Osteoblast (primary cell): ENCODE measurements around the gene OST4. TPM values are rescaled to one million over a fixed set of nuclear protein-coding genes. Genes with fewer than 3 reads are reported as not detected.
A peak's percentile ranks its signal among the peaks of the same experiment; 100 is the strongest.

Experiments
- DNase-seq: peaks from one replicate; pipeline ENCODE4 v3.0.0; 2011; ENCODE audit warnings: low spot score, mixed read lengths; ENCODE audit not compliant: insufficient read length; ENCODE audit errors: missing footprints
- H2AFZ ChIP-seq: 2 replicates; pipeline ENCODE4 v1.6.0; 2011; ENCODE audit warnings: mild to moderate bottlenecking, low read length
- H3K27ac ChIP-seq: 2 replicates; pipeline ENCODE4 v1.5.1; 2011; ENCODE audit warnings: mild to moderate bottlenecking, low read depth, low read length, moderate library complexity
- H3K27me3 ChIP-seq: 2 replicates; pipeline ENCODE4 v1.6.0; 2012; ENCODE audit warnings: mild to moderate bottlenecking, control low read depth, inconsistent platforms, low read length, moderate library complexity; ENCODE audit not compliant: insufficient read depth
- H3K36me3 ChIP-seq: 2 replicates; pipeline ENCODE4 v1.5.1; 2011; ENCODE audit warnings: mild to moderate bottlenecking, low read length, control low read depth, moderate library complexity; ENCODE audit not compliant: insufficient read depth
- H3K4me1 ChIP-seq: 2 replicates; pipeline ENCODE4 v1.5.1; 2011; ENCODE audit warnings: mild to moderate bottlenecking, low read length, control low read depth, moderate library complexity; ENCODE audit not compliant: insufficient read depth
- H3K4me2 ChIP-seq: 2 replicates; pipeline ENCODE4 v1.6.0; 2011; ENCODE audit warnings: mild to moderate bottlenecking, low read length; ENCODE audit not compliant: insufficient read depth
- H3K4me3 ChIP-seq: fragments of 200-600 bp; sonication (generic); 3 replicates; pipeline ENCODE4 v1.5.1; 2012; ENCODE audit warnings: mild to moderate bottlenecking, low read length, inconsistent platforms; ENCODE audit not compliant: insufficient read depth
- H3K79me2 ChIP-seq: 2 replicates; pipeline ENCODE4 v1.6.0; 2012; ENCODE audit warnings: mild to moderate bottlenecking, low read length, control low read depth, inconsistent platforms; ENCODE audit not compliant: insufficient read depth
- H3K9me3 ChIP-seq: 2 replicates; pipeline ENCODE4 v1.5.1; 2011; ENCODE audit warnings: low read depth, low read length, control low read depth
- H4K20me1 ChIP-seq: 2 replicates; pipeline ENCODE4 v1.6.0; 2012; ENCODE audit warnings: mild to moderate bottlenecking, low read length, control low read depth; ENCODE audit not compliant: insufficient read depth
- total RNA-seq: library from RNA; depleted of rRNA; stranded (reverse); fragments of >200 nt; gene quantifications from 2 replicates; pipeline ENCODE4 v1.2.3, GENCODE V29; 2012
- TF ChIP-seq, protein P1 (sequence below): IDR thresholded peaks from 2 replicates; pipeline ENCODE4 v1.5.1; 2011; ENCODE audit warnings: mild to moderate bottlenecking, low read depth, low read length, moderate library complexity; ENCODE audit errors: extremely low read depth

OST4 gene
- total RNA-seq, 1 donor = 202 TPM

DNA sequence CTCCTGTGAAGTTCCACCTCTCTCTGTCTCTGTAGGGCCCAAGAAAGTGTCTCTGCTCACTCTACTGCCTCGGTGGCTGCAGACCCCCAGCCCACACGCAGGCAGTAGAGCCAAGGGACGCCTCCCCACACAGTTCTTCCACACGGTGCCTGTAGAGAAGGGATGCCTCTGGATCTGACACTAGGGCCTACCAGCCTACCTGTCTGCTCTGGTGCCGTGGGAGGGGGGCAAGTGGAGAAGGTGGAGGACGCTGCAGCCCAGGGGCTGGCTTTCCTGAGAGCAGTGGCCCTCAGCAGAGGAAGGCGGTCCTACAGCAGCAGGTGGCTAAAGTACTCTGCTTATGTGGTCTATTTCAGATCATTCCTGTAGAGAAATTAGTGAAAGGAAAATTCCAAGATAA lies 47.7 kb downstream of the OST4 start:
- H3K9me3 ChIP-seq = no peaks in the 10 kb centered on the region
- H4K20me1 ChIP-seq = peaks cover 40% of the 10 kb centered on the region
- H3K27ac ChIP-seq = no peak overlapping the region
- H3K4me1 ChIP-seq = peaks cover 12% of the 10 kb centered on the region
- H3K27me3 ChIP-seq = no peaks in the 10 kb centered on the region
- DNase-seq = no peak
- H3K4me2 ChIP-seq = no peak overlapping the region
- peaks cover 17% of the 10 kb centered on the region for H3K36me3 ChIP-seq
- TF ChIP-seq, protein P1, sequence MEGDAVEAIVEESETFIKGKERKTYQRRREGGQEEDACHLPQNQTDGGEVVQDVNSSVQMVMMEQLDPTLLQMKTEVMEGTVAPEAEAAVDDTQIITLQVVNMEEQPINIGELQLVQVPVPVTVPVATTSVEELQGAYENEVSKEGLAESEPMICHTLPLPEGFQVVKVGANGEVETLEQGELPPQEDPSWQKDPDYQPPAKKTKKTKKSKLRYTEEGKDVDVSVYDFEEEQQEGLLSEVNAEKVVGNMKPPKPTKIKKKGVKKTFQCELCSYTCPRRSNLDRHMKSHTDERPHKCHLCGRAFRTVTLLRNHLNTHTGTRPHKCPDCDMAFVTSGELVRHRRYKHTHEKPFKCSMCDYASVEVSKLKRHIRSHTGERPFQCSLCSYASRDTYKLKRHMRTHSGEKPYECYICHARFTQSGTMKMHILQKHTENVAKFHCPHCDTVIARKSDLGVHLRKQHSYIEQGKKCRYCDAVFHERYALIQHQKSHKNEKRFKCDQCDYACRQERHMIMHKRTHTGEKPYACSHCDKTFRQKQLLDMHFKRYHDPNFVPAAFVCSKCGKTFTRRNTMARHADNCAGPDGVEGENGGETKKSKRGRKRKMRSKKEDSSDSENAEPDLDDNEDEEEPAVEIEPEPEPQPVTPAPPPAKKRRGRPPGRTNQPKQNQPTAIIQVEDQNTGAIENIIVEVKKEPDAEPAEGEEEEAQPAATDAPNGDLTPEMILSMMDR = no peak
- H3K4me3 ChIP-seq = no peak overlapping the region
- peaks cover 8% of the 10 kb centered on the region for H3K79me2 ChIP-seq
- H2AFZ ChIP-seq = no peak overlapping the region

DNA sequence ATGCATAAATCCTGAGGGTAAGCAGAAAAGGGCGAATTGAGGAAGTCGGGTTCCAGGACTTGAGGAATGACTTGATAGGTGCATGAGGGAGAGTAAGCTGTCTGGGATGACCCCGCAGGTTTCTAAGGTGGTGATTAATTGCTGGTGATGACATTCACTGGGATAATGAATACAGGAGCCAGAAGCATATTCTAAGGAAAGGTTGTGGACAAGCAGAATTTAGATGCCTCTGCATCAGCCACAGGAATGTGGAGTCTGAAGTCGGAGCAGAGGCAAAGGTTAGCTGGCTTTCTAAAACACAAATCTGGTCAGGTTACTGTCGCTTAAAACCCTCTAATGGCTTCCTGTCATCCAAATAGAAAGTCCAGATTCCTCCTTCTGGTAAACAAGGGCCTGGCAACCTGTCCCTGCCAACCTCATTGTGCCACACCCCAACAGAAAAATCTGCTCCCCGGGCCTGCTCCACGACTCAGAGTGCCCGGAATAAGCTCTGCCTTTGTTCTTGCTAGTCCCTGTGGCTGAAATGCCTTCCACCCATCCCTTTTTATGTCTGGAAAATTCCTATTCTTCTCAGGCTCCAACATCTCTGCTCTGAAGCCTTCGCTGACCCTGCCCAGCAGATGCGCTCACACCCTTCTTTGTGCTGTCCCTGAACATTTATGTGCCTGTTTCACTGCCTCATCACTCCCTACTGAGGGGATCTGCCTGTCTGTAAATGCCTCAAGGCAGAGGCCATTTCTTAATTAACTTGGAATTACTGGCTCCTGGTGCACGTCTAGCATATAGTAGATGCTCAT lies 50.0 kb downstream of the OST4 start:
- no peaks in the 10 kb centered on the region for H3K79me2 ChIP-seq
- H3K9me3 ChIP-seq = no peaks in the 10 kb centered on the region
- H3K36me3 ChIP-seq = peaks cover 17% of the 10 kb centered on the region
- TF ChIP-seq, protein P1 = no peak
- no peak overlapping the region for H2AFZ ChIP-seq
- DNase-seq = peak; percentile 72
- H3K4me1 ChIP-seq = peaks cover 15% of the 10 kb centered on the region
- no peak overlapping the region for H3K4me3 ChIP-seq
- no peak overlapping the region for H3K27ac ChIP-seq
- H4K20me1 ChIP-seq = peaks cover 42% of the 10 kb centered on the region
- H3K4me2 ChIP-seq = no peak overlapping the region
- H3K27me3 ChIP-seq = no peaks in the 10 kb centered on the region

Other genes with a start within 250 kb of the OST4 start
- gene DPYSL5, start 223.5 kb downstream of the OST4 start, total RNA-seq = not detected in 2 replicates
- 6.5 TPM in 2 replicates for gene MAPRE3, start 101.0 kb downstream of the OST4 start, total RNA-seq
- 50.3 and 50.7 TPM in 2 replicates for gene TMEM214, start 38.7 kb downstream of the OST4 start, total RNA-seq
- gene AGBL5, start 20.0 kb downstream of the OST4 start, total RNA-seq = 24.6 and 26.8 TPM in 2 replicates
- 137 and 138 TPM in 2 replicates for gene EMILIN1, start 7.0 kb upstream of the OST4 start, total RNA-seq
- 0.29 and 0.36 TPM in 2 replicates for gene KHK, start 15.1 kb upstream of the OST4 start, total RNA-seq
- gene CGREF1, start 47.5 kb upstream of the OST4 start, total RNA-seq = 6.8 and 14.5 TPM in 2 replicates
- gene ABHD1, start 52.2 kb upstream of the OST4 start, total RNA-seq = under 0.01 TPM in 2 replicates
- gene PREB, start 63.0 kb upstream of the OST4 start, total RNA-seq = 42.4 and 45.2 TPM in 2 replicates
- not detected in 2 replicates for gene PRR30, start 67.8 kb upstream of the OST4 start, total RNA-seq
- gene TCF23, start 77.3 kb upstream of the OST4 start, total RNA-seq = not detected in 2 replicates
- 187 and 198 TPM in 2 replicates for gene ATRAID, start 140.4 kb upstream of the OST4 start, total RNA-seq
- 14.1 TPM in 2 replicates for gene SLC5A6, start 140.6 kb upstream of the OST4 start, total RNA-seq
- 28.6 and 30.8 TPM in 2 replicates for gene CAD, start 145.7 kb upstream of the OST4 start, total RNA-seq
- under 0.01 and 0.88 TPM in 2 replicates for gene SLC30A3, start 191.4 kb upstream of the OST4 start, total RNA-seq
- not detected in 2 replicates for gene DNAJC5G, start 203.8 kb upstream of the OST4 start, total RNA-seq
- not detected in 2 replicates for gene TRIM54, start 210.8 kb upstream of the OST4 start, total RNA-seq
- 0.36 and 1.2 TPM in 2 replicates for gene UCN, start 236.8 kb upstream of the OST4 start, total RNA-seq